WI38 (cell line): ENCODE data around the gene PLCG1.

ENCODE experiments used
- H3K4me3 ChIP-seq: 2 replicates; pipeline ENCODE4 v1.5.1; 2011; ENCODE audit warnings: low read depth, mild to moderate bottlenecking, control low read depth, low read length
- CTCF ChIP-seq: IDR thresholded peaks from 2 replicates; pipeline ENCODE4 v1.5.1; 2012; ENCODE audit warnings: low read depth, mild to moderate bottlenecking, control low read depth, low read length

The PLCG1 gene

GRCh38 chr20:41219824-41220223 is 82.5 kb downstream of the PLCG1 start:
- no peak for TF ChIP-seq CTCF
- no peak overlapping the region for H3K4me3 ChIP-seq

- TF ChIP-seq CTCF: no peak
- no peak overlapping the region for H3K4me3 ChIP-seq
These were observed 84.4 kb downstream of the PLCG1 start for GRCh38 chr20:41221614-41222218.

DNA sequence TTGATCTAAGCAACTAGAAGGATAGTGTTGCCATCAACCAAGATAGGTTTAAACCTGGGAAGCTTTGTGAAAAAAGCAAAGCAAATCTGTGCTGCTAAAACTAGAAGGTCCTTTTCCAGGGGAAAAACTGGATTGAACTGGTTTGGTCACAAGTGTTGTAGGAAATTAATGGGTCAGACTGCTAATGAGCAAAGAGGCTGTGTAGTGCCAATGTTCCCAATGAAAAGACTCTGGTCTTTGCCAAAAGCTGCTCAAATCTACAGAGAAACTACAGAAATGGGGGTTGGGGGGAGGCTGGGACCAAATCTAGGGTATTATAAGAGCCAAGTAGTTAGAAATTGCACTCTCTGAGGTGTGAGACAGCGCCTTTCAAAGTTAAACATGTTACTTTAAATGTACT is 85.0 kb downstream of the PLCG1 start:
- H3K4me3 ChIP-seq: no peak overlapping the region
- TF ChIP-seq CTCF: no peak

DNA sequence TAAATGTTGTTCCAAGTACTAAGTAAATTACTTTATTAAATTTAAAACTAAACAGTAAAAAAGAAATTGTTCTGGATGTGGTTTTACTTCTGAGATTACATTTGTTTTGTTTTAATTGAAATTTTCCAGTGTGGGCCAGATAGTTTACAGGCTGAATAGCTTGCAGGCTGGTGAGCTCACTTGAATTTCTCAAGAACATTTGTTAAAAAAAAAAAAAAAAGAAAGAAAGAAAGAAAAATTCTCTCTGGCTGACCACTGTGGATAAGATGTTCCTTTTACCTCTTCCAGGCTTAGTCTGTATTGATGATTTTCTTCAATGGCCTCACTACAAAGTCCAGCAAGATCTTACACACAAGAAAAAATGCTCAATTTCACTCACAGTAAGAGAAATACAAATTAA is 85.4 kb downstream of the PLCG1 start:
- TF ChIP-seq CTCF: no peak
- no peak overlapping the region for H3K4me3 ChIP-seq

DNA sequence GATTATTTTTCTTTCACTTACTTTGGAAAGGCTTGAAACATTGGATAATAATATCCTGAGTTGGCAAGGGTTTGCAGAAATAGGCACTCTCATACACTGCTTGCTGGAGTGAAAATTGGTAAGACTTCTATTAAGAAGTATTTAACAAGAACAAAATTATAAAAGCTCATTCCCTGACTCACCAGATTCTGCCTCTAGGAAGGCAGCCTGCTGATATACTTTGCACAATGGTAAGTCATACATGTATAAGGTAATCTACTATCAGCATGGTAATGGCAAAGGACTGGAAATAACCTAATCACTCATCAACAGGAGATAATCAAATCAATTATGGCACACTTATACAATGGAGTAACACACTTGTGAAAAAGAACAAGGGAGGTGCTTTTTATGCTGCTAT is 85.8 kb downstream of the PLCG1 start:
- no peak overlapping the region for H3K4me3 ChIP-seq
- TF ChIP-seq CTCF: no peak

DNA sequence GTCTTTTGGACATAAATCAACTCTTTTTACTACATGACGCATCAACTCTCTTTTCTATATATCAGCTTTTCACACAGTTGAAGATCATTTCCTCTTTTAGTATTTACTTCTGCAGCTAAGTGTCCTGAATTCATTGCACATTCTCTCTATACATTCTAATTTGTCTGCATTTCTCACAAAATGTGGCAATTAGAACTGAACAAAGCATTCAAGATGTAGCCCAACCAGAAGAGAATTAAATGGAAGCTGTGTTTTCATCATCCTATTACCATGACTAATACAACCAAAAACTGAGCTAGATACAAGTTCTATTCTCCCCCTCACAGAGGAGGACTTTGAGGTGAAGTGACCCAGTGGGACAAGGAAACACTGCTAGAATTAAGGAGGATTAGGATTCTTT is 86.9 kb downstream of the PLCG1 start:
- TF ChIP-seq CTCF: no peak
- H3K4me3 ChIP-seq: no peak overlapping the region

- TF ChIP-seq CTCF: no peak
- H3K4me3 ChIP-seq: no peak overlapping the region
These were observed 87.7 kb downstream of the PLCG1 start for GRCh38 chr20:41225091-41225490.
